ENCODE measurements around the gene CSRP1.
A peak's percentile ranks its signal among the peaks of the same experiment; 100 is the strongest.
"Not testable (repeated sequence)": the region's sequence is repeated elsewhere in the genome, so short reads cannot be mapped to it uniquely, and the experiment has no call there.

Gene CSRP1

DNA sequence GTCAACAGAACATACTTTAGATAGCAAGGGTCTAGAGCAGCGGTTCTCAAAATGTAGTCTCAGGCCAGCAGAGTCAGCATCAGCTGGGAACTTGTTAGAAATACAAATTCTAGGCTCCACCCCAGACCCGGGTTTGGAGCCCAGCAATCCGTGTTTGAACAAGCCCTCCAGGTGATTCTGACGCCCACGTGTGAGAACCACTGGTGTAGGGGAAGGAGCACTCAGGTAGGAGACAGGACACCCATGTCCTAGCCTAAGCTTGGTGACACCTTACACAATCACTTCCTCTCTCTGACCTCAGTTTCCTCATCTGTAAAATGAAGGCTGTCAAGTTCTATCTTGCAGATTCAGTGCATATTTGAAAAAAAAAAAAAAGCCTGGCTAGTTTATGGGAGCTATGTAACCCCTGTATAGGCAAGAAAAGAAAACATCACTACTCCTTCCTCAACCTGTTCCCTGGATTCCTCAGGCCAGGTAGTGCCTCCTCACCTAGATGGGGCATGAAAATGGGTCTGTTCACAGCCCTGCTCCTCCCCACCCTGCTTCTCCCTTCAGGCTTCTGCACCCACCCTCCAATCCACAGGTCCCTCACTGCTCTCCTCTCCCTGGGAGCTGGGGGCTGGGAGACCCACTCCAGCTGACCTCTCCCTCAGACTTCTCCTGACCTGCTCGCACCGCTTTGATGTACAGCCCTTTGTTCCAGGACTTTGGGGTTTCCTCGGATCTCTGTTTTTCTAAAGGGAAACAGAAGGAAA, 30.8 kb downstream of the CSRP1 start:
- DNase-seq: no peak

DNA sequence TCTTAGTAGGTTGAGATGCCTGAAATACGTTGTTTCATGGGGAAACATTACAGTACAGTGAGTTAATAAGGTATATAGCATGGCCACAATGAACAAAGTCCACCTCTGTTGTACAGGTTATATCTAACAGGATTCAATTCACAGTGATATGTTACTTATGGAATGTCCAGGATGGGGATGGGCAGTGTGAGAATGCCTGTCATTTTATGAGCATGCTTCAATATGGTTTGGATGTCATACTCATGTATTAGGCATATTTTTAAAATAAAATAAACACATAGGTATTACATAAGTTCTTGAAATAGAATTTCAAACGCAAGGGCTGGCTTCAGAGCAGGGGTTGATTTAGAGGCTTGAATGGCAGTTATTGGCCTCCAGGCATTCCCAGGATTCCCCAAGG, 31.8 kb downstream of the CSRP1 start:
- no peak for DNase-seq

DNA sequence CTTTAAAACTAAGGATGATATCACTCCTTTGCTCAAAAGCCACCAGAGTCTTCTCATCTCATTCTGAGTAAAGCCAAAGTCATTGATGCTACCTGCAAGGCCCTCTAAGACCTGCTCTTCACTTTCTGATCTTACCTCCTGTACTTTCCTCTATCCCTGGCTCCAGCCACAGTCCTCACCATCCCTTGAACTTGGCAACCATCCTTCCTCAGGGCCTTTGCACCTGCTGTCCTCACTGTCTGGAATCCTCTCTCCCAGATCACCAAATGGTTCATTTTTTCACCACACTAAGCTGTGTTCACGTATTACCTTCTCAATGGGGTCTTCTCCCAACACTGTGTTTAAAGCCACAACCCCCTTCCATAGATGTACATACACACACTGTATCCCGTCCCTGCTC, 33.6 kb downstream of the CSRP1 start:
- DNase-seq: no peak

DNA sequence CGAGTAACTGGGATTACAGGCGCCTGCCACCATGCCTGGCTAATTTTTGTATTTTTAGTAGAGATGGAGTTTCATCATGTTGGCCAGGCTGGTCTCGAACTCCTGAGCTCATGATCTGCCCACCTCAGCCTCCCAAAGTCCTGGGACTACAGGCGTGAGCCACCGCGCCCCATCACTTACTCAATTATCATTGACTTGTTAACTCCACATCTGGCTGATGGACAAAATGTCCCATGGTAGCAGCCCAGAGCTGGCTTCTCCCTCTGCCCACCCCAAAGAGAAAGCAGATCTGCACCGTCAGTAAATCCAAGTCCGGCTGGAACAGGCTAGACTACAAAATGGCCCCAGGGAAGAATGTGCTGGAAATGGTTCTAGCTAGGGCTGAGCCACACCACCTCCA, 34.6 kb downstream of the CSRP1 start:
- not testable (repeated sequence) for DNase-seq

DNA sequence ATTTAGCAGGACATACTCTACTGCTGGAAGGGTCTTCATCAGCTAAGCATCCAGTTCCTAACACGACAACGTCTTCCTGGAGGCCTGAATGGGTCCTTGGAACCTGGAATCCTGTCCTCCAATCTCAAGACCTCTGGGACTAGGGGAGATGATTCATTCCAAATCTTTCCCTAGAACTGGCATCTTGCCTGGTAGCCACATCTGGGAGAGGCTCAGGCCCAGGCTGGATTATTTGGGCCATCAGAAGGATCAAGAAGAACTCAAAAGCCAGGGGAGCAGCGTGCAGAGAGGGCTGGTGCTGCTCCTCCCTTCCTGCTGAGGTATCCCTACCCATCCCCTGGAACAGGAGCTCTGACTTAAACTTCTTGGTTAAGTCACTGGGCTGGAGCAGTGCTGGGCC, 35.2 kb downstream of the CSRP1 start:
- DNase-seq: no peak

DNA sequence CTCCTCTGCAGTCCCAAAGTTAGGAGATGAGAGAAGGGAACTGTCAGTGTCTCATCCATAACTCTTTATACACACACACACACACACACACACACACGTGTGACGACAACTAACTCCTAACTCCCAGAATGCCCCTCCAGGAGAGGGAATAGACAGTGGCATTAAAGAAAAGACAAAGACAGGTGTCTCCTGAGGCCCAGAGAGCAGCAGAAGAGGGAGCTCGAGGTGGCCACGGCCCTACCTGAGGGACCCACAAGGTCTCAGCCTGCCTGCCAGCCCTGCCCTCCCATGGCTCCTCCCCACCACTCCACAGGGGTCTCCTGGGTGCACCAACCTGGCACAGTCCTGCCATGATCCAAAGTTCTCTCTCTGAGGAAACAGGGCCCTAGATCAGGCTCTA, 36.3 kb downstream of the CSRP1 start:
- DNase-seq: no peak

DNA sequence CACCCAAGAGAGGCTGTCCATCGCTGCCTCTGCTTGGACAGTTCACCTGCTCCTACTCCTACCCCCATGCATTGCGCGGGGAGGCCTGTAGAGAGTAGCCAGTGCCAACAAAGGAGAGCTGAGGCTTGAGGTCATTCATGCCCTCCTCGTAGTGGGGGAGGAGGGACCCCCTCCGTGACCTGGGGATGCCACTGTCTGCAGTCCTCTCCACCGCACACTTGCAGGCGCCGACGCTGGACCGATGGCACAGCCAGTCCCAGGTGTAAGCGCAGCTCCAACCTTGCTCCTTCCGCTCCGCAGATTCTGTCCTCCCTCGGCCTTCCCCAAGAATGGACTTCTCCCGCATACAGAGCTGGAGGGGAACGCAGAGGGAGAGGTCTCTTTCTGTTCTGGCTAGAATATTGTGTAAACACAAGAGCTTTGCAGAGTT, 37.3 kb downstream of the CSRP1 start:
- DNase-seq: no peak

DNA sequence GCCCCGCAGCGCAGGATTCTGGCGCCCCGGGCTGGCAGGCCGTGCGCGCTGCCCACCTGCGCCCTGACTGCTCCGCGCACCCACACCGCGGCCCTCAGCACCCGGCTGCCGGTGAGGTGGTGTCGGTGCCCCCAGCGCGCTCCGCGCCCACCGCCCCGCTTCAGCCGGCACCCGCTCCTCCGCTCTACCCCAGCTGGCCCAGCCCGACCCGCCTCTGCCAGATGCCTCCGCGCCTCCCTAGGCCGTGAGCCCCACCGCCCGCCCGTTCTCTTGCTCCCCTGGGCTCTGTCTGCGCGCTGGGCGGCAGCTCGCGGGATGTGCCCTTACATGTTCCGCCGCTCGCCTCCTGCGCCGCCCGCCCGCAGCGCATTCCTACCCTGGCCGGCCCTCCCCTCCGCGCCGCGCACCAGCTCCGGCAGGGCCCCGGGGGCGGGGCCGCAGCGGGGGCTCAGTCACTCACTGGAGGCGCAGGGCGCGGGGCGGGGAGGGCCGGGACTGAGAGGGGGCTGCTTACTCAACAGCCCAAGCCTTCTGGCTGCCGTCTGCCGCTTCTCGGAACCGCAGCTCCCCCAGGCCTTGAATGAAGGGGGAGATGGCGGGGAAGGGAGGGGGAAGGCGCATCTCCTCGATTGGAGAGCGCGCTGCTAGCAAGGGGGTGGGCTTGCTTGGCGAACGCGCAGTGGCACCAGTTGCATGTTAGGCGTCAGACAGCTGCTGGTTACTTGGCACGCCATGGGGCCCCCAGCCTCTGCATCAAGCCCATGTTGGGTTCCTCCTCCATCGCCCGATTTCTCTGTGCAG, 37.9 kb downstream of the CSRP1 start, which contains the start of gene PHLDA3:
Gene PHLDA3 (minus strand): TSS at position 345 of the 801 bp plus-strand sequence. CDS start 402 bp downstream, outside the sequence.
- DNase-seq: peak; percentile 27

DNA sequence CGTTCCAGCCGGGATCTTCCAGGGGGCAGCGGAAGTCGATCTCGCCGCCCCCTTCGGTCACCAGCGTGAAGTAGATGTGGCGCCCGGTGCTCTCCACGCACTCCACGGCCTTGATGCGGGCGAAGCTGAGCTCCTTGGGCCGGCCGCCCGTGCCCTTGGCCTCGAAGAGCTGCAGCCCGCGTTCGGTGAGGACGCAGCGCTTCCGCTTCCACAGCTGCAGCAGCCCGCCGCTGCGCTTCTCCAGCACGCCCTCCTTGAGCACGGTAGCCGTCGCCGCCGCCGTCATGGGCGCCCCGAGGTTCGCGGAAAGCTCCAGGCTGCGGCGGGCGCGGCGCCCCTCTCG, 38.5 kb downstream of the CSRP1 start:
- DNase-seq: no peak

DNA sequence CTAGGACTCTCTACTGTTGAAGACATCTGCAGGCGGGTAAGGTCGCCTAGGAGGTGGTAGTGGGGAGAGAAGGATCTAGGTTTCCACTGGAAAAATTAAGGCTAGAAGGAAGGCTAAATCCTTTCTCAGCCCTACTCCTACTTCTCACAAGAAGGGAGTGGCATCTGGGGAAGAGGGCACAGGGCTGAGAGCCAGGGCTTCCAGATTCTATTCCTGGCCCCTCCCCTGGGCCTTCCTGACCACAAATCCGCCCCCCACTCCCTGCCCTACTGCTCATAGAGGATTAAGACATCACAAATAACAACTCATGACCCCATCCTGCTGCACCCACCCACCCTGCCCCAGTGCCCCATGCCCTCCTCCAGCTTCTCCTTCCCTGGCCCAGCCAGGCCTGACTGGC, 40.4 kb downstream of the CSRP1 start:
- no peak for DNase-seq

DNA sequence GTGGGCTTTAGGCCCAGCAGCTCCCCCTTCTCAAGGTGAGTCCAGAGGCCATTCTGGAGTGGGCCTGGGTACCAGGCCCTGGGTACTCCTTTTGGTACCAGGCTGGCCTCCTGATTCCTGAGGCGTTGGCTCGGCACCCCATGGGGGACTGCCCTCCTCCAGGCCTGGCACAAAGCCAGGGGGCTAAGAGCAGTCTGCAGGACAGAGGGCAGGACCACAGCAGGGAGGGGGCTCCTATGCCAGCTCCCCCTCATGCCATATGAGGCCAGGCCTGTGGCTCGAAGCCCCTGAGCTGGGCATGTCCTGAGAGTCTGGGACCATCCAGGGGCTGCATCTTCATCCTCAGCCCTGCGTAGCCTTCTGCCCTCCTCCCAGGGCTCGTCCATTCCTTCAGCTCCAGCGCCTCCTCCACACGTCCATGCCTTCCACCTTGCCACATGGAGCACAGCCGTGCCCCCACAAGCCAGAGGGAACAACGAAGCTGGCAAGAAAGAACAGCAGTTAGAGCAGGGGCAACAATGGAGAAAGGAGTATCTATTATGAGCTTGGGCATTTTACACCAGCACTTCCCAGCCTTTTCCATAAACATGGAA, 41.1 kb downstream of the CSRP1 start:
- no peak for DNase-seq

DNA sequence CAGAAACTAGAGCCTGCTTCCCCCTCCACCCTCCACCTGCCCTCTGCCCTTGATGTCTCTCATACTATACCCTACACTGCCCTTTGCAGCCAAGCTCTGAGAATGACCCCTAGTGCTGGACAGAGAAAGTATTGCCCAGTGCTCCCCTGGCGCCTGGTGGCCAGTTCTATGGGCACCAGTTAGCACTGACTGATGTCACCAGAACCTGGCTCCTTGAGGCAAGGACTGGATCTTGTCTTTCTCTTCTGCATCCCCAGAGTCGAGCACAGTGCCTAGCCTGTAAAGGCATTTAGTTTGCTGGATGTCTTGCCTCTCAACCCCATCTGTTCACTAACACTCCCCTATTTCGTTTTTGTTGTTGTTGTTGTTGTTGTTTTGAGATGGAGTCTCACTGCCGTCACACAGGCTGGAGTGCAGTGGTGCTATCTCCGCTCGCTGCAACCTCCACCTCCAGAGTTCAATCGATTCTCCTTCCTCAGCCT, 43.8 kb downstream of the CSRP1 start:
- DNase-seq: no peak

DNA sequence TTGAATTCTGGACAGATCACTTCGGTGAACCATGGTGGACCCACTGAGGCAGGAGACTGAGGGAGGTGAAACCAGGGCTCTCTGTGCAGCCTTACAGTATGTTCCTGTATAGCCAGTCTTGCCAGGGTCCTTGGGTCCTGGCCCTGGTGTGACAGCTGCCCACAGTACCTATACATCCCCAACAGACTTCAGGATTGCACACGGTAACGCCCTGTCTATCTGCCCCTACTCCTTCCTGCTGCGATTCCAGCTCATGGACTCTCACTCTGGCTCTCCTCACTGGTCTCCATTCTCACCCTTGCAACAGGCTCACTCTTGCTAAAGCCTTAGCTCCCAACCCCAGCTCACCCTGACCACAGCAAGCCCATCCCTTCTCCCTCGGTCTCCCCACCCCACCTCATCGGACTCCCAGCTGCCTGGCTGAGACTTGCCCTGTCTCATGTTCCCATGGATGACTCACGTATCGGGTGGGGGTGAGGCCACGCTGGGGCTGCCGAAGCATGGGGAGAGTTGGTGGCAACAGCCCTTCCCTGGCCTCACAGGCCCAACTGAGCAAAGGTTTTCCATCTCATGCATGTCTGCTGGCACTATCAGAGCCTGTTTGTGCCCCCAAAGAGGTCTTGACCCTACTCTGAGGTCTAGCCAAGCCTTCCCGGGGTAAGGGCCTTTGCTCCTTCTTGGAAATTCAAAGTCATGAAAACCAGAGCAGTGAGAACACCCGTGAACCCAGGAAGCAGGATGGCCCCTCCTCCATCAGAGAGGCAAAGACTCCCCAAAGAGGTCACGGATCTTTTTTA, 45.1 kb downstream of the CSRP1 start:
- DNase-seq: no peak

DNA sequence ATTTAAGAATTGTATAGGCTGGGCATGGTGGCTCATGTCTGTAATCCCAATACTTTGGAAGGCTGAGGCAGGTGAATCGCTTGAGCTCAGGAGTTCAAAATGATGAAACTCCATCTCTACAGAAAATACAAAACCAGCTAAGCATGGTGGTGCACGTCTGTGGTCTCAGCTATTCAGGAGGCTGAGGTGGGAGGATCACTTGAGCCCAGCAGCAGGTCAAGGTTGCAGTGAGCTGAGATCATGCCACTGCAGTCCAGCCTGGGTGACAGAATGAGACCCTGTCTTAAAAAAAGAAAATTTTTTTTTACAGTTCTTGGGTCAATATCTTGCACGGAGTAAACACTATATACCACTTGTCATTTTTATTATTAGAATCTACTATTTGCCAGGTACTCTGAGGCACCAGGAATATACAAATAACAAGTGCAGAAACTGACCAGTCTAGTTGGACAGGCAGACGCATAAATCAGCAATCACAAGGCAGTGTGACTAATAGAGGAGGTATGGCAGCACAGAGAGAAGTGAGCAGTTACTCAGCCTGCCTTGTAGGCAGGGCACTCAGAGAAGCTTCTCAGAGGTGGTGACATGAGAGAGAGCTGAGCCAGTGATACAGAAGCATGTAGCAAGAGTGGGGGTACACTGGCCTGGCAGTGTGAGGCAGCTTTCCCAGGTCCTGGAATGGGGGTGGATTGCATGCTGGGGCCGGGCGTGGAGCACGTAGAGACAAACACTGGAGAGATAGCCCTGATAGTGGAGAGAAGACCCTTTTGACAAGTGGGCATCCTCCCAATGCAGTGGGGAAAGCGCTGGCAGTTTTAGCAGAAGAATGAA, 45.9 kb downstream of the CSRP1 start:
- no peak for DNase-seq

DNA sequence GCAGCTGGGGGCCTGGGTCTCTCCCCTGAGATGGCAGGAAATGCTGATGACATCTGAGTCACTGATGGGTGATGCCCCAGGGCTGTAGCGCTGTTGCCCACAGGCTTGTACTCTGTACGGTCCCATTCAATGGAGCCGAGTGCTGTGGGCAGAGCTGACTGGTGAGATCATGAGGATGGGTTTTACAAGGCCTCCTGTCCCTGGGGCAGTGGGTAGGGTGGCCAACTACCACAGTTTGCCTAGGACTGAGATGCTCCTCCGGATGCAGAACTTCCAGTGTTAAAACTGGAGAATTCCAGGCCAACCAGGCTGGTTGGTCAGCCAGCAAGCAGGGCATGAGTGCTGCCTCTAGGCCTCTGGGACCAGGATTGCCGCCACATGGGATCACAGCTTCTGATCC, 47.1 kb downstream of the CSRP1 start:
- DNase-seq: no peak

DNA sequence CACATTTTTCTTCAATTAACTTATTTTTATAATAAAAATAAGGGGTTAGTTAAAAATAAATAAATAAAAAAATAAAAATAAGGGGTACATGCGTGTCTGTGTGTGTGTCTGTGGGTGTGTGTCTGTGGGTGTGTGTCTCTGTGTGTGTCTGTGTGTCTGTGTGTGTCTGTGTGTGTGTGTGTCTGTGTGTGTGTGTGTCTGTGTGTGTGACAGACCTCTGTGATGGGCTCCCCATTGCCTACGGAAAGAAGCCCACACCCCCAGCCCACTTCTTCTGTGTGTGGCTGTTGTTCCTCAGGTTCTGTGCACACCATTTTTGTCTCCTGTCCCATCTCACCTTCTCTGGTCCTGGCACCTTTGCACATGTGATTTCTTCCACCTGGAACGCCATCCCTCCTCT, 47.9 kb downstream of the CSRP1 start:
- DNase-seq: no peak

DNA sequence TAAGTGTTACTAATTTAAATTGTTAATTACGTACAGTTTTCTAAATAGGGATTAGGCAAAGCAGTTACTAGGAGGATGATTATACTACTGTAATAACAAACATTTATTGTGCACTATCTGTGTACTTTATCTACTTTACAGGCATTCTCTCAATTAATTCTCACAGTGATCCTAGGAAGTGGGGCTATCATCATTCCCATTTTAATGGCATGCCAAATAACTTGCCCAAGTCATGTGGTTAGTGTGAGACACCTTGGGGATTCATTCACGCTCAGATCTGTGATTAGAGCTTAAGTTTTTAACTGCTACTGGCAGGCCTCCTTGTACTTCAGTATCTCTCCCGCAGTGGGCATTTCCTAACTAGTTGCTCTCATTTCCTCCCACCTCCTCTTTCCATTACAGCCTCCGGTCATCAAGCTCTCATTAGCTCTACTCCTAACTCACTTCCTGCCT, 49.4 kb downstream of the CSRP1 start:
- DNase-seq: no peak

DNA sequence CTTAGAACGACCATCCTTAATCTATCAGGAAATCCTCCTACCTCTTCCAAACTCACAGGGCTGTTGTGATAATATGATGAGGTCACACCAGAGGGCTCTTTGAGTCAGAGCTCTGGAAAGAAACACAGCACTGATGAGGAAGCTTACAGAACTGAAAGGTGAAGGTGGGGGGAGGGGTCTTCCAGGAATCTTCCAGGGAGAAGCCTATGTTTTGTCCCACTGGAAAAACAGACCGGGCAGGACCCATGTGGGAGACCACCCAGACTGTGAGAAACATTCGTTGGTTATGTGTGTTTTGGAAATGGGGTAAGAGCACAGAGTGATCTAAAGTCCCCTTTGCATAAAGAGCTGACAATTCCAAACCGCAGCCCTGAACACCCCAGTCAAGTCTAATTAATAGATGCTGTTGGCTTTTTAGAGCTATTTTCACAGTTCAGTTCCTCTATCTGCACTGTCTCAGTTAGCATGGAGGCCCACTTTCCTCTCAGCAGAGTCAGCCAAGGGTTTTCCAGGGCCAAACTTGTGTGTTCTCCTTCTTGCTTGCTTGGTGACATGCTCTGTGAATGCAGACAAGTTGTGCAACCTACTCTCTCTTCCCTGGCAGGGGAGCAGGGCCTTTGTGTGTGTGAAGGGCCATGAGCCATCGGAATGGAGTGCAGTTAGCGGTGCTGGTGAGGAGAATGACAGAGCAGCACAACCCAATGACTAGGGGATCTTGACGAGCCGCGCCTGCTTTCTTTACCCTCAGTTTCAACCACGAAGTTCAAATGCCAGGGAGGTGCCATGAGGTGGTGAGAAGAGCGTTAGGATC, 50.2 kb downstream of the CSRP1 start:
- DNase-seq: no peak

DNA sequence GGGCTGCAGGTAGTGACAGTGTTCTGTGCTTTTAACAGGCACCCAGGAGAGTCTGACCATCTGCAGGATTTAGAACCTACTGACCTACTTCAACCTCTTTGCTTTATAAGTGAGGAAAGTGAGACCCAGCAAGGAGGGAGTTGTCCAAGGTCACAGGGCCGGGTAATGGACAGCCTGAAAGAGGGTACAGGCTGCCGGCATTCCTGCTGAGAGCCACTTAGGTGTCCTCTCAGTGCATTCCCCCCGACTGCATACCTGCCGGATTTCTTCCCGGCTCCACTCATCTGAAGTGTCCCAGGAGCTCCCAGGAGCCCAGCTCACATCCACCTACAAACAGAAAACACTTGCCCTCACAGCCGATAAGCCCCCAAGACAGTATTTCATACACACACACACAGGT, 51.8 kb downstream of the CSRP1 start:
- DNase-seq: no peak

DNA sequence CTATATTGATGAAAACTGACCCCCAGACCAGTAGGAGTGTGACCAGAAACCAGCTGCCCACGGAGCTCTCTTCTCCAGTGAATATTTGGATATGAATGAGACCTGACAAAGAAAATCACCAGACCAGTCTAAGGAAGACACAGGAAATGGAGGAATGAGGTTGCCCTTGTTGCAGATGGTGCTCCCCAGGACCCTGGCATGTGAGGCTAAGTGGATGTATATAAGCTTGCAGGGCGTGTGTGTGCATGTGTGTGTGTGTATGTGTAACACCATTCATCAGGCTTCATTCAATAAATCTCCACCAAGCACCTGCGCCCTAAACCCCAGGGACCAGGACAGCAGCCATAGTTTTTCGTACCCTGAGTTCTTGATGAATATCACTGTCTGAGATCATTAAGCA, 52.3 kb downstream of the CSRP1 start:
- DNase-seq: no peak

DNA sequence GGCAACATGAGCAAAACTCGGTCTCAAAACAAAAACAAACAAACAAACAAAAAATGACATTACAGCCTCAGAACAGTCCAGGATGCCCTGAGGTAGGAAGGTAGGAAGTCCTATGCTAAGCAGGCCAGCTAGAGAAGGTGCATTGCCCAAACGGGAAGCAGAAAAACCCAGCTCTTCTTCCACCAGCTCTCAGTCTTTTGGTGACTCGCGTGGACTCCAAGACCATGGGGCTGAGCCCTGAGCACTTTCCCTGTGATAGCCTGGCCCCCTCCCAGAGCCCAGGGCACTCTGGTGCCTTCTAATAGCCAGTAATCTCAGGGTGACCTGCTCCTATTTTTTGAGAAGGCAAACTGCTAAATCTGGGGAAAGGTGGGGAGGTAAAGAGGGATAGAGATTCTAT, 54.1 kb downstream of the CSRP1 start:
- DNase-seq: no peak
